ENCODE data around the gene KLHL25. TPM values are rescaled to one million over a fixed set of nuclear protein-coding genes. Genes with fewer than 3 reads are reported as not detected.
A peak's percentile ranks its signal among the peaks of the same experiment; 100 is the strongest.

The KLHL25 gene
- total and polyA plus RNA-seq, 11 donors: 2.2 to 12.9 (median 4.3) TPM

GRCh38 chr15:85771271-85771670 is 23.5 kb downstream of the KLHL25 start:
- H3K27ac ChIP-seq: peak overlapping the region in 9 of 12 donors; percentile 22 to 73 (median 33)
- no peak overlapping the region for H3K4me3 ChIP-seq
- peaks cover 0 to 34% (median 21%) of the 10 kb centered on the region in 12 donors for H3K4me1 ChIP-seq
- intact Hi-C loops (cut with DNase I): no loop called here
- WGBS, 4 donors: 61 to 78% (median 71%) methylated on average over 5 of the region's 5 CpGs
- H3K36me3 ChIP-seq: no peaks in the 10 kb centered on the region
- H3K9me3 ChIP-seq: no peaks in the 10 kb centered on the region
- ATAC-seq (no peak), DNase-seq (no peak)
- TF ChIP-seq POLR2A (IDR thresholded peaks at IDR 0.05): no peak
- no peak for TF ChIP-seq CTCF (IDR thresholded peaks at IDR 0.05)
- H3K27me3 ChIP-seq: no peaks in the 10 kb centered on the region

GRCh38 chr15:85770096-85771041 is 24.4 kb downstream of the KLHL25 start:
- Histone ChIP-seq H3K27me3 (no peaks in the 10 kb centered on the region), H3K4me3 (no peak overlapping the region), H3K9me3 (no peaks in the 10 kb centered on the region), H3K4me1 (peaks cover 0 to 34% (median 23%) of the 10 kb centered on the region in 12 donors), H3K36me3 (no peaks in the 10 kb centered on the region), H3K27ac (peak overlapping the region in 3 of 12 donors; percentile 20 to 73 (median 56))
- no peak for TF ChIP-seq POLR2A (IDR thresholded peaks at IDR 0.05)
- no peak for TF ChIP-seq CTCF (IDR thresholded peaks at IDR 0.05)
- ATAC-seq: no peak
- no peak for DNase-seq
- intact Hi-C loops (cut with DNase I): no loop called here
- WGBS, 4 donors: 90 to 93% (median 91%) methylated on average over 17 to 21 of the region's 21 CpGs

DNA sequence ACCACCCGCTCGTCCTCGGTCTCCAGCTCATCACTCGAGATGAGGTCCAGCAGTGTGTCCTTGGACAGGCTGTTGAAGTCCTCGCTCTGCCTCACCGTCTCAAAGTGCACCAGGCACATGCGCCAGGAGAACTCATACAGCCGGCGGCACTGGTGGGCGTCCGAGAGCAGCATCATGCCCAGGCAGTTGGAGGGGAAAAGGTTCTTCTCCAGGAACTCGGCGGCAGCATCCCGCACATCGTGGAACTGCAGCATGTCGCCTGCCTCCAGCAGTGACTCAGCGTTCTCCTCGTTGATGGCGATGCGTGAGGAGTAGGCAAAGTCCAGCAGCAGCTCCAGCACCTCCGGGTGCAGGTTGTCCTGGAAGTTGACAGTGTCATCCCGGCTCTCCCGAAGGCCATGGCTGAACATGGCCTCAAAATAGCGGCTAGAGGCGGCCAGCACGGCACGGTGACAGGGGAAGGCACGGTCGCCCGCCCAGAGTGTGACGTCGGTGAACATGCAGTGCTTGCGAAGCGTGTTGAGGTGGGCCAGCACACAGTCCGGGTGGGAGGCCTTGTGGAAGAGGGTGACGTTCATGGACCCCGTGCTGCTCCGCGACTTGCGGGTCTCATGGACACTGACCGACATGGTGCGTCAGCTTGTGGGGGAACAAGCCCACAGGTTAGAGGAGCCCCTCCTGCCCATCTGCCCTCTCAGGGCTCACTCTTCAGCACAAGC is 25.4 kb downstream of the KLHL25 start:
- TF ChIP-seq CTCF (IDR thresholded peaks at IDR 0.05) (no peak), POLR2A (IDR thresholded peaks at IDR 0.05) (no peak)
- Histone ChIP-seq H3K27ac (no peak overlapping the region), H3K27me3 (no peaks in the 10 kb centered on the region), H3K4me3 (no peak overlapping the region), H3K4me1 (peaks cover 2 to 43% (median 30%) of the 10 kb centered on the region in 12 donors), H3K36me3 (no peaks in the 10 kb centered on the region), H3K9me3 (no peaks in the 10 kb centered on the region)
- 93 to 99% (median 97%) methylated on average over 30 to 42 of the region's 42 CpGs for WGBS, 4 donors
- DNase-seq: no peak
- intact Hi-C loops (cut with DNase I): no loop called here
- no peak for ATAC-seq

- no peak overlapping the region for H3K27ac ChIP-seq
- 96 to 99% (median 98%) methylated on average over 13 to 32 of the region's 32 CpGs for WGBS, 4 donors
- no peaks in the 10 kb centered on the region for H3K9me3 ChIP-seq
- no peaks in the 10 kb centered on the region for H3K27me3 ChIP-seq
- intact Hi-C loops (cut with DNase I): no loop called here
- DNase-seq: no peak
- TF ChIP-seq POLR2A (IDR thresholded peaks at IDR 0.05) (no peak), CTCF (IDR thresholded peaks at IDR 0.05) (no peak)
- peaks cover 4 to 50% (median 37%) of the 10 kb centered on the region in 12 donors for H3K4me1 ChIP-seq
- H3K36me3 ChIP-seq: no peaks in the 10 kb centered on the region
- H3K4me3 ChIP-seq: no peak overlapping the region
- no peak for ATAC-seq
Observed at GRCh38 chr15:85768595-85769168, 26.0 kb downstream of the KLHL25 start.
